GM19455 (cell line): ENCODE measurements around the gene DHRSX.
"Not testable (repeated sequence)": the region's sequence is repeated elsewhere in the genome, so short reads cannot be mapped to it uniquely, and the experiment has no call there.

Source experiments
- ATAC-seq: cut with Tn5 transposase; IDR thresholded peaks from one replicate; pipeline ENCODE4 v1.9.1; 2021; ENCODE audit not compliant: unreplicated experiment

DHRSX gene

GRCh38 chrX:2230457-2230856, 270.3 kb downstream of the DHRSX start:
- ATAC-seq: no peak

- ATAC-seq: no peak
Measured at GRCh38 chrX:2228536-2228935, 272.2 kb downstream of the DHRSX start.

GRCh38 chrX:2226906-2227656, 273.7 kb downstream of the DHRSX start:
- no peak for ATAC-seq

GRCh38 chrX:2226182-2226581, 274.6 kb downstream of the DHRSX start:
- ATAC-seq: no peak

- no peak for ATAC-seq
Measured at GRCh38 chrX:2224597-2225235, 276.1 kb downstream of the DHRSX start.

- ATAC-seq: no peak
Measured at GRCh38 chrX:2224161-2224560, 276.6 kb downstream of the DHRSX start.

- ATAC-seq: no peak
Measured at GRCh38 chrX:2220829-2221567, 279.8 kb downstream of the DHRSX start.

- no peak for ATAC-seq
Measured at GRCh38 chrX:2220296-2220695, 280.5 kb downstream of the DHRSX start.

GRCh38 chrX:2214138-2214823, 286.5 kb downstream of the DHRSX start:
- ATAC-seq: not testable (repeated sequence)

- not testable (repeated sequence) for ATAC-seq
Measured at GRCh38 chrX:2211667-2212066, 289.1 kb downstream of the DHRSX start.

- no peak for ATAC-seq
Measured at GRCh38 chrX:2193273-2193592, 307.5 kb downstream of the DHRSX start.

GRCh38 chrX:2192584-2193272, 308.0 kb downstream of the DHRSX start:
- no peak for ATAC-seq

- ATAC-seq: no peak
Measured at GRCh38 chrX:2188840-2189239, 311.9 kb downstream of the DHRSX start.

GRCh38 chrX:2188330-2188792, 312.4 kb downstream of the DHRSX start:
- no peak for ATAC-seq

GRCh38 chrX:2187352-2188115, 313.2 kb downstream of the DHRSX start:
- ATAC-seq: no peak

GRCh38 chrX:2185341-2186082, 315.3 kb downstream of the DHRSX start:
- no peak for ATAC-seq

- no peak for ATAC-seq
Measured at GRCh38 chrX:2184089-2184488, 316.7 kb downstream of the DHRSX start.

GRCh38 chrX:2183193-2183725, 317.5 kb downstream of the DHRSX start:
- no peak for ATAC-seq

- ATAC-seq: no peak
Measured at GRCh38 chrX:2177541-2177940, 323.2 kb downstream of the DHRSX start.
